ENCODE measurements around the gene PWP2.

- no peak for TF ChIP-seq POLR2A (IDR thresholded peaks at IDR 0.05)
- TF ChIP-seq CTCF (IDR thresholded peaks at IDR 0.05), result no peak
Measured at GRCh38 chr21:44064852-44065403, 42.3 kb upstream of the PWP2 start.
